Measurements from ENCODE around the gene STPG4.
"Not testable (repeated sequence)": the region's sequence is repeated elsewhere in the genome, so short reads cannot be mapped to it uniquely, and the experiment has no call there.

STPG4 gene

DNA sequence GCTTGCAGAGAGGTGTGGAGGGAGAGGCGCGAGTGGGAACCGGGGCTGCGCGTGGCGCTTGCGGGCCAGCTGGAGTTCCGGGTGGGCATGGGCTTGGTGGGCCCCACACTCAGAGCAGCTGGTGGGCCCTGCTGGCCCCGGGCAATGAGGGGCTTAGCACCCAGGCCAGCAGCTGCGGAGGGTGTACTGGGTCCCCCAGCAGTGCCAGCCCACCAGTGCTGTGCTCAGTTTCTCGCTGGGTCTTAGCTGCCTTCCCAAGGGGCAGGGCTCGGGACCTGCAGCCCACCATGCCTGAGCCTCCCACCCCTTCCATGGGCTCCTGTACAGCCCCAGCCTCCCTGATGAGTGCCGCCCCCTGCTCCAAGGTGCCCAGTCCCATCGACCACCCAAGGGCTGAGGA, 55.4 kb downstream of the STPG4 start:
- in situ Hi-C loops (cut with HindIII; ENCODE audit: low pct_ligation_motif_present, low pct_unique_long_range_greater_than_20kb, low sequenced_read_pairs); DNase-seq: not testable (repeated sequence)

DNA sequence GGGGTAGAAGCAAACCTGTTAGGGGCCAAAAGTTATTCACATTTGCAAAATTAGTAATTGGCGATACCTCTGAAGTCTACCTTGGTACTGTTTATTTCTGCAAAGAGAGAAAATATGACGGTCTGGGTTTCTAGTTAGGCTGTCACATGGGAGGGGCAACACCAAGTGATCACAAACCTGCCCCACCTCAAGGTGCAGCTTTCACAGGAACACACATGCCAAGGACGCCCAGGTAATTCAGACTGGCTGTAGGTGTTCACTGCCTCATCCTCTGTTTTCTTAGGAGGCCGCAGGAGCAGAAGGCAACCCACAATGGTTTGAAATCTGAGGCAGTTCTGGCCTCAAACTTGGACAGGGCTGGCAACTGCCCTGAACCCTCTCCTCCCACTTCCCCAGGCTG, 56.2 kb downstream of the STPG4 start:
- in situ Hi-C loops (cut with HindIII; ENCODE audit: low pct_ligation_motif_present, low pct_unique_long_range_greater_than_20kb, low sequenced_read_pairs), result no loop called here

DNA sequence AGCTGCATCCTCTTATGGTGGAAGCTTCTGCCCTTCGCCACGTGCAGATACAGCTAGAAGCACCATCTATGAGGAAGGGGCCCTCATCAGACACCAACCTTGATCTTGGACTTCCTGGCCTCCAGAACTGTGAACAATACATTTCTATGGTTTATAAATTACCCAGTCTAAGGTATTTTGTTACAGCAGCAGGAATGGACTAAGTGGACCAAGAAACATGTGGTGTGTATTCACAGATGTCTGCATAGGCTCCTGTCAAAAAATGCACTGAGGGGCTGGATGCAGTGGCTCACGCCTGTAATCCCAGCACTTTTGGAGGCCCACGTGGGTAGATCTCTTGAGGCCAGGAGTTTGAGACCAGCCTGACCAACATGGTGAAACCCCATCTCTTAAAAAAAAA, 57.5 kb downstream of the STPG4 start:
- in situ Hi-C loops (cut with HindIII; ENCODE audit: low pct_ligation_motif_present, low pct_unique_long_range_greater_than_20kb, low sequenced_read_pairs), result no loop called here
- no peak for DNase-seq

More for the DNA sequence above, 56.2 kb downstream of the STPG4 start:
- no peak for DNase-seq

DNA sequence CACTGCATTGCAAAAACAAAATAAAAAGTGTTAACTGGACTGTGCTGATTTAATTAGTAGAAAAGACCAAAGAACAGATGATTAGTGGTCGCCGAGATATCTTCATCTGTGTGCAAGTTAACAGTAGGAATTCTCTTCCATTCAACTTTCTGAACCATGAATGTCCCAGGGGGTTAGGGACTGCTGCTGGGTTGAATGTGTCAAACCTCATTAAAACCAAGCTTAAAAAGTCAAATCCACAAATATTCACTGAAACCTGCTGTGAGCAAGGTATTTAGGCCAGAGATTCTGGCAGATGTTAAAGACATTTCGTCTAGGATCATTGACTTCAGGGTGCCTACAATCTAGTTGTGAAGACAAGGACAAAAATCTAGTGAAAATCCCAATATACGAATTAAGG, 58.7 kb downstream of the STPG4 start:
- no peak for DNase-seq
- in situ Hi-C loops (cut with HindIII; ENCODE audit: low pct_ligation_motif_present, low pct_unique_long_range_greater_than_20kb, low sequenced_read_pairs), result no loop called here

DNA sequence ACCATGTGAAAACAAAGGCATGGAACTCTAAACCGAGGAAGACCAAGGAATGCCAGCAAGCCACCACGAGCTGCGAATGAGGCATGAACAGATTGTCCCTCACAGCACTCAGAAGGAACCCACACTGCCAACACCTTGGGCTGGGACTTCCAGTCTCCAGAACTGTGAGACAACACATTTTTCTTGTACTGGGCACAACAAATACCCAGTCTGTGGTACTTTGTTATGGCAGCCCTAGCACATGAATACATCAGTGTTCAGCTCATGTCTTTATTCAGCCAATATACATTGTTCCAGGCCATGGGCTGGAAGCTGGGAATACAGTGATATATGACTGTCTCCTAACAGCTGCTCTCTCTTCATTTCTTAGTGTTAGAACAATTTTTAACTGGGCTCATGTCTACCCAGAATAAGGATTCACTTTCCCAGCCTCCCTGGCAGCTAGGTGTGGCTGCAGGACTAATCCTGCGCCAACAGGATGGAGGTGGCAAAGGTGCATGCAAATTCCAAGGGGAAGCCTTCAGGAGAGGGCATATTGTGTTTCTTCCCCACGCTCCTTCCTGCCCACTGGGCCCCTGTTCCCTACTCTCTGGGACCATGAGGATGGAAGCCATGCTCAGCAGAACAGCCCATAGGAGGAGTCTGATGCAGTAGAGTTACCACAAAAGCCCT, 59.6 kb downstream of the STPG4 start:
- in situ Hi-C loops (cut with HindIII; ENCODE audit: low pct_ligation_motif_present, low pct_unique_long_range_greater_than_20kb, low sequenced_read_pairs), result no loop called here
- no peak for DNase-seq

DNA sequence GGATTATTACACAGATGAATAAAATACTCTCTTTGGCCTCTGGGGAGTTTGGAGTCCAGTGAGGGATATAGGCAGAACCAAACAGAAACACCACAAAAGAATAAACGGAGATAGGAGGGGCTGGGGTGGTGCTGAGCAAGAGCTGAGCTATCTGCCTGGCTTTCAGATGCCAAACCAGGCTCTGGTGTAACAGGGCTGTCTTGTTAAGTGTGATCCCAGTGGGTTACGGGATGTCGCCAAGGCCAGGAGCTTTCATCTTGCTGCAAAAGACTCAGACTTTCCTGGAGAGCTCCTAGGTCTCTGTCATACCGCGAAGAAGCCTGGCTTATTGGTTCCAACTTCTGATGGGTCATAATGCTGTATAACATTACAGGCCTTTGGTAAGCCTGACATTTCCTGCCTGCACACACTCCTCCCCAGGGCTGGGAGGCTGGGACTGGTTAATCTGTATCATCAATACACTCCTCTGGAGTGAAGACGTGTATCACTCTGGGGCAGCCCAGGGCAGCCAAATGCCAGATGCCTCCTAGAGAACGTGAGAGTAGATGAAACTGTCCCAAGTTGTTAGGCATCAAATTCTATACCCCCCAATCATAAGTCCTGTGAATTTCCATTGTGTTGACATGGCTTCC, 60.5 kb downstream of the STPG4 start:
- in situ Hi-C loops (cut with HindIII; ENCODE audit: low pct_ligation_motif_present, low pct_unique_long_range_greater_than_20kb, low sequenced_read_pairs), result no loop called here

DNA sequence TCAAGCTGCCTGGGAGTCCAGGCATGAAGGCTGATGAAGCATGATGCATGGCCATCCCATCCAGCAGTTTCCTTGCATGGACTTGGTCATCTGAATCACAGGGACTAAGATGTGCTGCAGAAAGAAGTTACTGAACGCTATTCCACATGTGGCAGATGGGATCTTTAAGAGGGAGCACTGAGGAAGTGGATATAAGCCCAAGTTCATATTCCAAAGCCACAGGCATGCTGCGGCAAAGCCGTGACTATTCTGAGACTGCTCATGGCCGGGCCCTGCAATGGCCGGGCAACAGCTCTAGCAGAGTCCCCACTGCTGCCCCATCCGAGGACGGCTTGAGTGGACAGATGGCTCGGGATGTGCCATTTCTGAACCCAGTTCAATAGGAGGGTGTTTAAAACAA, 61.5 kb downstream of the STPG4 start:
- in situ Hi-C loops (cut with HindIII; ENCODE audit: low pct_ligation_motif_present, low pct_unique_long_range_greater_than_20kb, low sequenced_read_pairs), result no loop called here
- DNase-seq, result no peak

More for the DNA sequence above, 60.5 kb downstream of the STPG4 start:
- no peak for DNase-seq

DNA sequence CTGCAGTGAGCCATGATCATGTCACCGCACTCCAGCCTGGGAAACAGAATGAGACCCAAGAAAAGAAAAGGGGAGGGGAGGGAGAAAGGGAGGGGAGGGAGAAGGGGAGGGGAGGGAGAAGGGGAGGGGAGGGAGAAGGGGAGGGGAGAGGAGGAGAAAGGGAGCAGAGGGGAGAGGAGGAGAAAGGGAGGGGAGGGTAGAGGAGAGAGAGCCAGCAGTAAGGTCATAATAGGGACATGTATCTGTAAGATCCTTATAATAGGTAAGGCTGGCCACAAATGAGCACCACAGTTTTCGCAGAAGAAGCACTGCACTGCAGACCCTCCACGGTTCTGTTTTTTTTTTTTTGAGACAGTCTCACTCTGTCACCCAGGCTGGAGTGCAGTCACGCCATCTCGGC, 62.6 kb downstream of the STPG4 start:
- in situ Hi-C loops (cut with HindIII; ENCODE audit: low pct_ligation_motif_present, low pct_unique_long_range_greater_than_20kb, low sequenced_read_pairs), result no loop called here
- no peak for DNase-seq

DNA sequence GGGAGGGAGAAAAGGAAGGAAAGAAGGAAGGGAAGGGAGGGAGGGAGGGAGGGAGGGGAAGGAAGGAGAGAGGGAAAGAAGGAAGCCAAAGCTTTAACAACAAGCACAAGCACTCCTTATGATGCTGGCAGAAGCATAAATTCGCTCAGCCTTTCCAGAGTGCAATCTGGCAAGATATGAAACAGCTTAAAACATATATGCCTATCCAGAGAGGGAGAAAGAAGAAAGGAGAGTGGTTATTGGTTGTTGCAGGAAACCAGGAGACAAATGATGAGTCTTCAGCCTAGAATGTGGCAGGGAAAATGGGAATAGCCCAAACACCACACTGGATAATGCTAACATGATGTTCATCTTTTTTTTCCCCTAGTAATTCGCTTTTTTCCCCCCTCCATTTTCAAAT, 64.0 kb downstream of the STPG4 start:
- in situ Hi-C loops (cut with HindIII; ENCODE audit: low pct_ligation_motif_present, low pct_unique_long_range_greater_than_20kb, low sequenced_read_pairs), result no loop called here
- no peak for DNase-seq

DNA sequence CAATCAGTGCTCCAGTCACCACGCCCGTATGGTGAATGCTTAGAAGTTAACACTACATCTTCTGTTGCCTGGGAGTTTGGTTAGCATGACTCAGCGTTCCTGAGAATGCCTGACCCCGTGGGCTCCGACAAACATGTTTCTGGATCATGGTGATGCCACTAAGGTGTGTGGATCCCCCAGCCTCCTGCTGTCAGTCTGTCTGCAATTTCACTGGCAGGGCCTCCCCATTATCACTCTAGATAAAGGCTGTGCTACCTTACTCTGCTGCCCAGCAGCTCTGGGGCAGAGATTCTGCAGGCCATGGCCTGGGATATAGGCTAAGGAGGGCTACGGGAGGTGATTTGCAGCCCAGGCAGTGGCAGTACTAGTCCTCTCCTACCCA, 66.0 kb downstream of the STPG4 start:
- no peak for DNase-seq
- in situ Hi-C loops (cut with HindIII; ENCODE audit: low pct_ligation_motif_present, low pct_unique_long_range_greater_than_20kb, low sequenced_read_pairs), result no loop called here

DNA sequence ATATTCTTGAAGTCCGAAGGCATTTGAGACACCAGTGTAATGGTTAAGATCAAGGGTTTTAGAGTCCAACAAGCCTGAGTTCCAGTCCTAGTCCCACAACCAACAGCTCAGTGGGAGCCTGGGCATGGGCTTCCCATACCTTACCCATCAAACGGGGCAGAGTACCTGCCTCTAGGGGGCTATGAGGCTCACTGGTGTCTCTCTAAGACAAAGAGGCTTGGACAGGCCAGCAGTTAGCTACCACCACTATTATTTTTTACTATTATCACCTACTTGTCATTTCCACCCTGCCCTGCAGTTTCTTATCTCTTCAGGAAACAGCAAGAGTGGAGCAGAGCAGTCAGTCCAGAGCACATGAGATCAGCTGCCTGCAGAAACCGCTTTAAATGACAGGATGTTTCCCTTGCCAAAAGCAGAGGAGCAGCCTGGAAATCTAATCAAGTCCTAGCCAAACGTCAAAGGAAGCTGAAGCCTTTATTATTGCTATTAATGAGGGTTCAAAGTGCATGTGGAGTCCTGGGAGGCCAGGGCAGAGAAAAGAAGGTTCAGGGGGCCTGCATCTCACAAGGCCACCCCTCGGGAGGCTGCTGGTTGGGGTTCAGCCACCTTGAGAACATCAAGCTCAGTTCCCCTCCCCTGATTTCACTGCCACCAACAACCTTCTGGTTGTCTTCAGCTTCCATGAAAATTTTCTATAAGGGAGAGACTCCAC, 66.6 kb downstream of the STPG4 start:
- in situ Hi-C loops (cut with HindIII; ENCODE audit: low pct_ligation_motif_present, low pct_unique_long_range_greater_than_20kb, low sequenced_read_pairs), result no loop called here
- no peak for DNase-seq

DNA sequence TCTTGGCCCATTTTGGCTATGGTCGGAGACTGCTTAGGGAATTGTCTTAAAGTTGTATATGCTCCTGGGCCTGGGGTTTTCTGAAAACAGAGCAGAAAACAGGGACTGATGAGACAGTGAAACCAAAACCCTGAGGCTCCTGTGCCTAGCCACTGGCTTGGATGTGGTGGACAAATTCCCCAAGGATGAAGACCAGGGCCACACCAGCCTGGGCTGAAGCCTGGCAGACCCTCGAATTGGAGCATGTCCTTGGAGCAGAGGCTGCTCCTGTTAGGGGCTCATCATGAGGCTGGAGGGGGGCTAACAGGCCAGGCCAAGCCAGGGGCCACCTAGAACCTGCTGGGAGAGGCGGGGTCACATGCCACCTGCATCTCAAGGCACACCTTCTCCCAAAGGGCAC, 68.1 kb downstream of the STPG4 start:
- in situ Hi-C loops (cut with HindIII; ENCODE audit: low pct_ligation_motif_present, low pct_unique_long_range_greater_than_20kb, low sequenced_read_pairs), result no loop called here
- DNase-seq, result no peak

DNA sequence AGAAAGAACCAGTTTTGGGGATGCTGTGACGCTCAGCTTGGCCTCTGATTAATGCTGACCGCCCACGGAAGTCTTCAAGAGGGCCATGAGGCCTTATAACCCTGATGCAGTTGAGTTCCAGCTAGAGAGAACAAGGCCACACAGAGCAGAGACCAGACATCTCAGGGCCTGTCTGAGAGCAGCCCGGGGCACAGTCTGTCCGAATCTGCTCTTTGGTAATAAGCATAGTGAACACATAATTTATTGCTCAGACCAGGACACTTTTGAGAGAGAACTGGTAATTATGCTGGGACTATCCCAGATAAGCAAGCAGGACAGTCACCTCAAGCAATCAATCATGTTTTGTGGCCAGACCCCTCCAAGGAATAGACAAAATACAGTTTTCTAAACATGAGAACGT, 68.5 kb downstream of the STPG4 start:
- in situ Hi-C loops (cut with HindIII; ENCODE audit: low pct_ligation_motif_present, low pct_unique_long_range_greater_than_20kb, low sequenced_read_pairs), result no loop called here
- no peak for DNase-seq

DNA sequence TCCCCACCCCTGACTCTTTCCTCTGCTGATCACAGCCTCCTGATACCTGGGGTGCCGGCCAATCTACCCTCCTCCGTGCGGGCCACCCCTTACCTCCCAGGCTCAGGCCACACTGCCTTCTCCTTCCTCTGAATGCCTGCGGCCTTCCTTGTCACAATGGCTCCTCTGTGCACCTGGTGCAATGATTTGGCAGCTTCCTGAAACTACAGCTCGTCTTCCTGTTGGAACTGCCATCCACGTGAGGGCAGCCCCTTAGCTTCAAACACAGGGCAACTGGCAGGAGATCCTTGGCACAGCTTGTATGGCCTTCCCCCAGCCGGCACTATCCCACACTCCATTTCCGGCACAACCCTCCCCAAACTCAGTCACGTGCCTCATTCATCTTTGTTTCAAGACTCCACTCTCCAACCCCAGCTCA, 69.0 kb downstream of the STPG4 start:
- no peak for DNase-seq
- in situ Hi-C loops (cut with HindIII; ENCODE audit: low pct_ligation_motif_present, low pct_unique_long_range_greater_than_20kb, low sequenced_read_pairs), result no loop called here

DNA sequence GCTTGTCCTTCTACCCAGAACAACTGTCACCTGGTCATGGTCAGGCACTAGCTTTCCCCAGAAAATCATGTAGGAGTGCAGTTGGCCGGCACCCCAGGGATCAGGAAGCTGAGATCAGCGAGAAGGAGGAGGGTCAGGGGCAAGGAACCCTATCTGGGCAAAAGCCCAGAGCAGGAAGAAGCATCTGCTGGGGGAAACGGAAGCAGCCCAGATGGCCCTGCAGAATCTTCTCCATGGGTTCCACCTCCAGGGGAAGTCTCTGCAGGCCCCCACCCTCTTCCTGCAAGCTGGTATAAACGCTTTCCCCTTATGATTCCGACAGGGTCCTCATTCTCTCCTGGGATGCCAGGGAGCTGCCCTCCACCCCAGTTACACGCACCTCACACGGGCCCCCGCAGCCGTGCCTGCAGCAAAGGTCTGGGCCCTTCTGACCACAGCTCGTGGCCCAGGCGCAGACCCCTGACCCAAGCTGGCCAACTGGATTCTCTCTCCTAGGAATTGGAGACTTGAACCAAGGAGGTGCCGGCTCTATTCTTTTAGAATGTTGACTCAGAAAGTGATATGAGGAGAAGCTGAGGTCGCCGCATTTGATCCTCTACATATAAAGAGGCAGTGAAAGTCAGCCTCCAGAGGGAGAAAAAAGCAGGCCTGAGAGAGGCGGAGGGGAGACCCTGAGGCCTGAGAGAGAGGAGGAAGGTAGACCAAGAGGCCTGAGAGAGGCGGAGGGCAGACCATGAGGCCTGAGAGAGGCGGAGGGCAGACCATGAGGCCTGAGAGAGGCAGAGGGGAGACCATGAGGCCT, 71.0 kb downstream of the STPG4 start:
- DNase-seq, result no peak
- in situ Hi-C loops (cut with HindIII; ENCODE audit: low pct_ligation_motif_present, low pct_unique_long_range_greater_than_20kb, low sequenced_read_pairs), result no loop called here

DNA sequence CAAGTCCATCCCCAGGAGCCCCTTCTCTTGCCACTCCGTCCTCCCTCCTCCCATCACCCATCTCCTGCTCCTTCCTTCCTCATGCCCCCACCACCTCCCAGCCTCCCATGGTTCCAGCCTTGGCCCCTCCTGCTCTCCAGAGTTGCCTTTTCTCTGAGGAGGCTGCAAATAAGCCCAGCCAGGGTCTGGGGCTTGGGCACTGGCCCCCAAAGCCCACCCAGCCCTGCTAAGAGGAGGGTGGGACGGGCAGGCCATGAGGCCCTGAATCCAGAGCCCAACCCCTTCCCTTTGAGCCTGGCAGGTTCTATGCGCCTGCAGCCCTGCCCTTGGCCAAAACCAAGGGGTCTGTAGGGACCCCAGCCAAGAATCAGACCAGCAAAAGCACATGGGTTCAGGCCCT, 71.6 kb downstream of the STPG4 start:
- no peak for DNase-seq
- in situ Hi-C loops (cut with HindIII; ENCODE audit: low pct_ligation_motif_present, low pct_unique_long_range_greater_than_20kb, low sequenced_read_pairs), result no loop called here

DNA sequence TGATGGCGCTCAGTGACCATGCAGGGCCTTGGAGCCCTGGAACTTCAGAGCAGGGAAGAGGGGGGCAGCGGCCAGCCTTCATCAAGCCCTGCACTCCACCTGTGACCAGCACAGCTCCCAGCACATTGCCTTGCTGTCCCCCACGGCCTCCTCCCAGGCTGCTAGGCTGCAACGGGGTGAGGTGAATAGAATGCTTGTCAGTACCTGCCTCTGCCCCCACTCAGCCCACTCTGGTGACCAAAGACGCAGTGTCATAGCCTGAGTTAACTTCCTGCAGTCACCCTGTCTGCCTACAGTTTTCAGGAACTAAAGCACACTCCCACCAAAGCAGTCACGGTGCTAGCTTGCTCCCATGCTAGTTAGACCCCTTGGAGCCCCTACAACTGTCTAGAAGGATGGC, 72.1 kb downstream of the STPG4 start:
- DNase-seq, result no peak
- in situ Hi-C loops (cut with HindIII; ENCODE audit: low pct_ligation_motif_present, low pct_unique_long_range_greater_than_20kb, low sequenced_read_pairs), result no loop called here

DNA sequence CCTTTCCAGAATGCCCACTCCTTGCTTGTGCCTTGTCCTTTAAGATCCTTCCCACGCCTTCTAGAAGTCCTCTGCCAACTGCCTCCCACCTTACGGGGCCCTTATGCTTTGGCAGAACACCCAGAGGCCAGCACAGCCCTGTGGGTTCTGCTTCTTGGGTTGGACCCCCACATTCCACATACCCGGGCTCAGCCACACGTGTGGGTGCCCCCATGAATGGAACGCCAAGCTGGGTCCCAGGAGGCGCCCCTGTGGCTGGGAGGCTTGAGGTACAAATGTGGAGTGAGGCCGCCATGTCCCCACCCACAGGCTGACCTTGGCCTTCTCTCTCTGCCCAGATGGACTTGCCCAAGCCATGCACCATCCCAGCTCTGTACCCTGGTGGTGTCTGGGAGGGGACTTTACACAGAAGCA, 74.2 kb downstream of the STPG4 start:
- in situ Hi-C loops (cut with HindIII; ENCODE audit: low pct_ligation_motif_present, low pct_unique_long_range_greater_than_20kb, low sequenced_read_pairs), result no loop called here
- no peak for DNase-seq

Measured in ACHN (cell line).